GM19351 (cell line): ENCODE data around the gene RGS12.

Experiments
- ATAC-seq: cut with Tn5 transposase; IDR thresholded peaks from one replicate; pipeline ENCODE4 v1.9.1; 2021; ENCODE audit warnings: mild to moderate bottlenecking, moderate library complexity; ENCODE audit not compliant: unreplicated experiment

Gene RGS12

DNA sequence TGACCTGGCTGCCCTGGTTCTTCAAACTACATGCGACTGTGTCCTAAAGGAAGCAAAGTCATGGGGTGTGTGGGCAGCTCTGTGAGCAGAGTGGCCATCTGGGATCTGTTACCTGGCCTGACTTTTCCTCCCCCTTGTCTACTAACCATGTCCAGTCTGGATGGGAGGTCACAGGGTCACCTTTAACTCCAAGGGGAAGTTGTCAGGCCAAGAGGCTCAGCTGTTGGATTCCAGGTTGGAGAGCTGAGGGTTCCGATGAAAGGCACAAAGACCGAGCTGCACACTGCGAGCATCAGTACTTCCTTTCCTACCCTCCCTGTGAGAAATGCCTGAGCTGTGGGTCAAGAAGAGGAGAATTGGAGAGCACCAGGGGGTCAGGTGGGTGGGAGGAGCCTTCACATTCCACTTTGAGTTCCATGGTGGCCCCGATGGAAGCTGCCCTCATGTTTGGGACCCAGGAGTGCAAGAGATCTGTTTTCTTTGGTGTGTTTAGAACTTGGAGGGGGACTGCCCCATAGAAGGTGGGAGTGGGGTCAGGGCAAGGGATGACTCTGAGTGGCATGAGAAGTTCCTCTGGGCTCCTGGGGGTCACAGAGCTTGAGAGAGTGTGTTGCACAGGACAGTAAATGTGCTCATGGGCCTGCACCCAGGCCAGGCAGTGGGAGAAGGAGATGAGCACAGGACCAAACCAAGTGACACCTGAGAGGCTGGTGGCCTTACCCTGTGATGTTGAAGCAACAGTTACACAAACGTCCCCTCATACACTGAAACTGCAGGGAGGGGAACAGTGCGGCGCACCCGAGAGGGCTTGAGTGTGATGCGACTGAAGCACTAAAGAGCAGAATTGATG lies 36.2 kb downstream of the RGS12 start:
- no peak for ATAC-seq

DNA sequence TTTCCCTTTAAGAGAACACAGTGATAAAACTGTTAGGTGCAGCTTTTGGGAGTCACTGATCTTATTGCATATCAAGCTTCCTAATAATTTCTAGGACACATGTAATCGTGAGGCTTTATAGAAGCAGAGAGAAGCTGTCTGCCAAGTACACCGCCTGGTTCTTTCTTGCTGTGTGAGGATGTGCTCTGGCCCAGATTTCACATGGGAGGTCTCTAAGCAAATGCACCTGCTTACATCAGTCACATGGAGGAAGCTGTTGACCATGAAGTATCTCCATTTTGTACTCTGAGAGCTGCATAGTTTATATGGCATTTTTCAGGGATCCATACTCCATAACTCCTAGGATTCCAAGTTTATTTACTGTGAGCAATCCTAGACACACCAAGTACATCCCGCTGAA lies 37.1 kb downstream of the RGS12 start:
- ATAC-seq = no peak

DNA sequence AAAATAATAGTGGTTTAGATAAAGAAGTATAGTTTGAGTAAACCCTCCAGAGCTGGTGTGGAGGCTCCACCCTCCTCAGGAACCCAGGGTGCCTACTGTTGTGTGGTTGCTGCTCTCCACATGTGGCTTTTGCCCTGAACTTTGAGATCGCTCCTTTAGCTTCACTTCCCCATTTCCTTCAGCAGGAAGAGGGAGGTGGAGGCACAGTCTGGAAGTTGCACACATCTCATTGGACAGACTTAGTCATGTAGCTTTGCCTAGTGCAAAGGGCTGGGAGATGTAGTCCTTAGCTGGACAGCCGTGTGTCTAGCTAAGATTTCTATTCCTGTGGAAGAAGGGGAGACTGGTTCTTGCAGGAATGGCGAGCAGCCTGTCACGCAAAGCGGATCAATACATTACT lies 37.9 kb downstream of the RGS12 start:
- no peak for ATAC-seq

DNA sequence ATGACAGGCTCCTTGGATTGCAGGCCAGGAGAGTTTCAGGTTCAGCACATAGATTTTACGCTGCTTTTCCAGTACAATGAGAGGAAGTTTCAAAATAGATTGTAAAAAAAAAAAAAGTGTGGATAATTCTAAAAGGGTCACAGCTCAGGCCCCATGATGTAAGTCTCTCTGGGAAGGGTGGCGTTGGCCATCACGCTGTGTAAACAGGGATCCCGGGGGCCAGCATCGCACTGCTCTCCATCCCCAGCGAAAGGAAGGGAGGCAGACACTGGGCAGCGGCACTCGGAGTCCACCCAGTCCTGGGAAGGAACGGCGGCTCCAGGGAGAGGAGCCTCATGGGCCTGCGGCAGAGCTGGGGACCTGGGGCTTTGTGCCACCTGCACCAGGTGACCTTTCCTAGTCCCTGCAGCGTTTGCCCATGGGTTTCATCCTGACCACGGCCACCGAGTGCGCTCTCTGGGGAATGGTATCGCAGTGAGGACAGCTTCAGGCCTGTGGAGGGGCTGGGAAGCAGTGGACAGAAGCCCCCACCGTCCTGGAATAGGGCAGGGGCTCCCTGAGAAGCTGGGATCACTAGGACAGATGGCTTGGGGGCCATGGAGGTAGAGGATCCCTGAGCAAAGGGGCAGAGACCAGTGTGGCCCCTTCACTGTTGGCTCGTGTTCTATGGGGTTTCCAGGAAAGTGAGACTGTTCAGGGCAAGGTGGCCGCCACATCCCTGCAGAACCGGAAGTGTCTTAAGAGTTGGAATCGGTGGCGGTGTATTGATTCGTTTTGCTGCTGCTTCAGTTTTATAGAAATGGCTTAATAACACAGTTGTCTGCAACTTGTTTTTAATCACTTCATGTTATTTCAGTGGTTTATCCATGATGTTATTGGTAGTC lies 38.9 kb downstream of the RGS12 start:
- no peak for ATAC-seq

DNA sequence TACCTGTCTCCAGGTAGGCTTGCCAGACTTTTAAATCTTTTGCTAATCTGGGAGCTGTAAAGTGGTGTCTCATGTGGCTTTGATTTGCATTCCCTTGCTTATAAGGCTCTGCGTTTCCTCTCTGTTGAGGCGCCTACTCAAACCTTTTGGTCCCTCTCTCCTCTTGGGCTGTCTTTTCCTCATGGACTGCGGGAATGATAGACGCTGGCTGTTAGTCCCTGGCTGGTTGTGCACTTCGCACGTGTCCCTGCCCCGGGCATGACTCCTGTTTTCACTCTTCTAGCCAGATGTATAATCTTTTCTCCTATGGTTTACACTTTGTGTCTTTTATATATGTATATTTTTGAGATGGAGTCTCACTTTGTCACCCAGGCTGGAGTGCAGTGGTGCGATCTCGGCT lies 39.7 kb downstream of the RGS12 start:
- ATAC-seq = no peak

DNA sequence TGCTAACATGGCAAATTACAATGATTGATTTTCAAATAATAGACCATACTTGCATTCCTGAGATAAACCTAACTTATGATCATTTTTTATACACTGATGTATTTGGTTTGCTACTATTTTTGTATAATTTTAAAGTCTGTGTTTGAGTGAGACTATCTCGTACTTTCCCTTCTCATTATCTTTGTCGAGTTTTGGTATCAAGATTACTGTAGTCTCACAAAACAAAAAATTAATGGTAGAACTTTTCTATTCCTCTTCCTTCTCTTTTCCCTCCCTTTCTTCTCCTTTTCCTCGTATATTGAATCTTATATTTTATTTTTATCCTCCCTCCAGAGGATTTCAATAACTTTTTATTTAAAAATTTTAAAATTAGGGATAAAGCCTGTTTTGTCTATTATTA lies 41.5 kb downstream of the RGS12 start:
- no peak for ATAC-seq

DNA sequence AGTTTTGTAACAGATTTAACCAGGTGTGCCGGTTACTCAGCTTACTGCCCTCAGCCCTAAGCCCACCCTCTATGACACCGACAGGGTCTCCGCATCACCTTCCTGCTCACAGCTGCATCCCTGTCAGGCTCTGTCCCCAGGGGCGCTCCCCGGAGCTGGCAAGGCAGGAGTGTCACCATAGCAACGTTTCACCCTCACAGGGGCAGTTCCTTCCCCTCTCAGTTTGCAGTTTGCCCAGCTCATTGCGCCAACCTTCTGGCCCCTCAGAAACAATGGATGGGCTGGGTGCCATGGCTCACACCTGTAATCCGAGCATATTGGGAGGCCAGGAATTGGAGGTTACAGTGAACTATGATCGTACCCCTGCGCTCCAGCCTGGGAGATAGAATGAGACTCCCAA lies 42.6 kb downstream of the RGS12 start:
- no peak for ATAC-seq

DNA sequence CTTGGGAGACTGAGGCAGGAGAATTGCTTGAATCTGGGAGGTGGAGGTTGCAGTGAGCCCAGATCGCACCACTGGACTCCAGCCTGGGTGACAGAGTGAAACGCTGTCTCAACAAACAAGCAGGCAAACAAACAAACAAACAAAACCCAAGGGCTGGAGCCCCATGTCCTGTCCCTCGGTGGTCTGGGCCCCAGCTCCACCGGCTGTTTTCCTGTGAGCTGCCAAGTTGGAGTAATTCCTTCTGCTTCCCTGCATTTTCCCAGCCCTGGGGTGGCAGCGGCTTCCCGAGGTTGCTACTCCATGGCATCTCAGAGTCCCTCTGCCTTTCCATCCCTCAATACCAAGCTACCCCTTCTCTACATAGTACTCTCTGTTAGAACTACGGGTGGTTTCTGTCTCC lies 43.2 kb downstream of the RGS12 start:
- no peak for ATAC-seq

DNA sequence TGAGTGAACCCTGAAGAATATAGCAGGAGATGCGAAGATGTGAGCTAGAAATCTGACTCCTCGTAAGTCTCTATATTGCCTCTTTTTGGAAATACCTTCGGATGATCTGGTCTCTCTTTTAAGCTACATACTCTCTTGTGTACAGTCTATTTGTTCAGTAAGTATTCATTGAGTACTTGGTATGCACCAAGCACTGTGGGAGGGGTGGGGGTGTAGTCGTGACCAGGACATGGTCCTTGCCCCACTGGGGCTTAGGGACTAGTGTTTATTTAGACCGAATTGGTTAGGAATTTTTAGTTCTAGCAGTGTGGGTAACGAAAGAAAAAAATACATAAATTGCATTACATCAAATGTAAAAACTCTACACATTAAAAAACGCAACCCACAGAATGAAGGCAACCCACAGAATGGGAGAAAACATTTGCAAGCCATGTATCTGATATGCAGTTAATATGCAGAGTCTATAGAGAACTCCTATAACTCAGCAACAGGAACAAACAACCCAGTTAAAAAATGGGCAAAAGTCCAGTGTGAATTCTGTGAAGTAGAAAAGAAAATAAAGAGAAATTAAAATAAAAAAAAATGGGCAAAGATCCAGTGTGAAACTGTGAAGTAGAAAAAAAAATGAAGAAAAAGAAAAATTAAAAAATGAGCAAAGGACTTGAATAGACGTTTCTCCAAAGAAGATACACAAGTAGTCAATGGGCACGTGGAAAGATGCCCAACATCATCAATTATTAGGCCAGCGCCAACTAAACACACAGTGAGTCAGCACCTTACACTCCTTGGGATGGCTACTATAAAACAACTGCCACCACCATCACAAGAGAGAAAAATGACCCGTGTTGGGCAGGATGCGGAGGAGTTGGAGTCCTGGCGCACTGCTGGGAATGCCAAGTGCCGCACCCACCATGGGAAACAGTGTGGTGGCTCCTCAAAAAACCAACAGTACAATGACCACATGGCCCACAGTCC lies 43.8 kb downstream of the RGS12 start:
- ATAC-seq = no peak

DNA sequence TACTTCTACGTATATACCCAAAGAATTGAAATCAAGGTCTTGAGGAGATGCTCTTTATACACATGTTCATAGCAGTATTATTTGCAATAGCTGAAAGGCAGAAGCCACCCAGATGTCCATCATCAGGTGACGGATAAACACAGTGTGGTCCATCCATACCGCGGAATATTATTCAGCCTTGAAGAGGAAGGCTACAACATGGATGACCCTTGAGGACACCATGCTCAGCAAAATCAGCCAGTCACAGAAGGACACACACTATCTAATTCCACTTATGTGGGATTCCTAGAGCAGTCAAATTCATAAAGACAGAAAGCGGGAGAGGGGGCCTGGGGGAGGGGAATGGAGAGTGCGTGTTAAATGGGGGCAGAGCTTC lies 44.5 kb downstream of the RGS12 start:
- no peak for ATAC-seq

DNA sequence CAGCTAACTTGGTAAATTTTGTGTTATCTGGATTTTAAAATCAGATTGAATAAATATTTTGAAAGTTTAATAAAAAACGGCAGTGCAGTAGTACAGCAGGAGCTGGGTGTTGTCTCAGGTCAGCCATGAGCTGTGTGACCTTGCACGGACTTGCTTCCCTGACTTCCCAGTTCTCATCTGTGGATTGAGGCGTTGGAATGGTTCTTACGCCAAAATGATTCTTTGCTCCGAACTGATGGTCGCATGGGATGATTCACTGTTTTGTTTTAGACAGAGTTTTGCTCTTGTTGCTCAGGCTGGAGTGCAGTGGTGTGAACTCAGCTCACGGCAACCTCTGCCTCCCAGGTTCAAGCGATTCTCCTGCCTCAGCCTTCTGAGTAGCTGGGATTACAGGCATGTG lies 45.0 kb downstream of the RGS12 start:
- no peak for ATAC-seq

DNA sequence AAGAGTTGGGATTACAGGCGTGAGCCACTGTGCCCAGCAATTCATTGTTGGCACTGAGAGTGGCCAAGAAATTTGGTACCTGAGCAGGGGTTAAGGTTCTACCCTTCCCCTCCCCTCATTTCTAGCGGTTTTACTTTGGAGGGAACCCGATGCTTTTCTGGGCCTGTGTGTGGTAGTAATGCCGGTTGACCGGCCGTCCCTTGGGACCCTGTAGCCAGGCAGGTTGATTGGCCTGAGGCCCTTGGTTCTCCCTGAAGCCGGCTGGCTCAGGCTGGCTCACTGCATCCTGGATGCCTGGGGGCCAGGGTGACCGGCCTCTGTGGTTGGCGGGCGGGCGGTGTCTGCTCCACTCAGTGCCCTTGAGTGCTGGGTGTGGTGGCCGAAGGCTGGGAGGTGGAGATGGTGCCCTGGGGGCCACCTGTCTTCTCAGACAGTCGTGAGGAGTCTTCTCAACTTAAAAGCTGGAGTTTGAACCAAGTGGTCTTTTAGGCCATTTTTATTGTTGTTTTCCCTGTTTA lies 45.6 kb downstream of the RGS12 start:
- ATAC-seq = no peak

DNA sequence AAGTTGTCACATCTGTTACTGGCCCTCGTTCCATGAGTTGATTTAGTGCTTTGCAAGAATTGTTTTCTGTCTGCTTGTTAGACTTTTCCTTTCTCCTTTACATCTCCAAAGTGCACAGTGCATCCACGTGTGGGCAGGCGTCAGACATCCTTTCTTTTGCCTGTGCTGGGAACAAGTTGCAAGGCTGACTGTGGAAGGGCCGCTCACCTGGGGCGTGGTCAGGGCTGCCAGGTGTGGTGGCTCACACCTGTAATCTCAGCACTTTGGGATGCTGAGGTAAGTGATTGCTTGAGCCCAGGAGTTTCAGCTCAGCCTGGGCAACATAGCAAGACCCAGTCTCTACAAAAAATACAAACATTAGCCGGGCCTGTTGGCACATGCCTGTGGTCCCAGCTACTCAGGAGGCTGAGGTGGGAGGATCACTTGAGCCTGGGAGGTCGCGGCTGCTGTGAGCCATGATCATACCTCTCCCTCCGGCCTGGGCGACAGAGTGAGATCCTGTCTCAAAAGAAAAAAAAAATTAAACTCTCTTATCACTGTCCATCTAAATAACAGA lies 46.2 kb downstream of the RGS12 start:
- no peak for ATAC-seq

DNA sequence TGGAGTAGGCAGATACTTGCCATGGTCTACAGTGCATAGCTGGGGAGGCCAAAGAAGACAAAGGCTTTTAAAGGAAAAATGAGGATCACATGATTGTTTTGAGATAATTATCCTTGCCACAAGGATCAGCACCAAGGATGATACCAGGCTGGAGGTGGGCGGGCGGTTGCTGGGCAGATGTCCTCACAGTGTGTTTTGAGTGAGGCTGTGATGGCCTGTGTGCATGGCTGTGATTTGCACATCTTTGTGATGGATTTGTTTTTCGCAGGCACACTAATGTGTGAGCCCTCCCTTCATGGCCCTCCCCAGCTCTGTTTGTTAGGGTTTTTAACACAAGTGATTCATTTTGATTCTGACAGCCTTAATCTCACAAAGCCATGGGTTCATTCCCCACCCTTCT lies 46.8 kb downstream of the RGS12 start:
- no peak for ATAC-seq

DNA sequence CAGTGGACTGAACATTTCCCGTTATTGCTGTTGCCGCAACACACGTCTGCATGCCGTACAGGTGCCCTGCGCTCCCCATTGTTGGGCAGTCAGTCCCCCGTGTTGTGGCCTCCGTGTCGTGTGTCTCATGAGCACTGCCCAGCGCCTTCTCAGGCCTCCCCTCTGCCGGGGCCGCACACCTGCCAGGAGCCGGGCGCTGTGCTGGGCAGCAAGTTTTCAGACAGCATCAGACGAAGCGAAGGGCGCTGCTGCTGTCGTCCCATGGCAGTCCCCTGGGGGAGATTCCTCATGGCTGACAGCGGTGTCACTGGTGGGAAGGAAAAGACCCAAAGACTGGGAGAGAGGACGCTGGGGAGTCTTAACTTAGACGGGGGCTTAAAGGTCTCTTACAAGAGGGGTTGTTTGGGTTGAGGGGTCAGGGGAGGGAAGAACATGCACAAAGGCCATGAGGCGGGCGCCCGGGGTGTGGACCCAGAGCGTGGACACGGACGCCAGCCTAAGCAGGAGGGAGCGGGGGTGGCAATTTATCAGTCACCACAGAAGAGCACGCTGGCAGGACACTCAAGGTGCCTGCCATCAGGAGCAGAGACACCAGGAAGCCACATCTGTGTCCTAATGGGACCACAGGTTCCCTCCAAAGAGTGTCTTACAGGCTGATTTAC lies 47.3 kb downstream of the RGS12 start:
- ATAC-seq = no peak

DNA sequence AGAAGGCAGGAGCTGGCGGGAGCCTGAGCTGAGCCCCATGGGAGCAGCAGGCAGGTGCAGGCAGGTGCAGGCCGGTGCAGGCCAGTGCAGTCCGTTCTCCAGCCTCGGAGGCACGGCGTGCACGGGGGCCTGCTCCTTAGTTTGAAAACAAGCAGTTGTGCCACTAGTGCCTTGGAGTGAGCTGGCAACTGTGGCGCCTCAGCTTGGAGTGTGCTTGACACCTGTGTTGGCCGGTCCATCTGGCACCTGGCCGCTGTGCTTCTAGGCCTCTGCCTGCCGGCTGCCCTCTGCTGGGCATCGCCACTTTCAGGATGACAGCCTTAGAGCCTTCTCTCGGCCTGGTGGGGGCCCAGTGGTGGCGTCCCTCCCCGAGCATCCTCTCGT lies 47.9 kb downstream of the RGS12 start:
- ATAC-seq = no peak

DNA sequence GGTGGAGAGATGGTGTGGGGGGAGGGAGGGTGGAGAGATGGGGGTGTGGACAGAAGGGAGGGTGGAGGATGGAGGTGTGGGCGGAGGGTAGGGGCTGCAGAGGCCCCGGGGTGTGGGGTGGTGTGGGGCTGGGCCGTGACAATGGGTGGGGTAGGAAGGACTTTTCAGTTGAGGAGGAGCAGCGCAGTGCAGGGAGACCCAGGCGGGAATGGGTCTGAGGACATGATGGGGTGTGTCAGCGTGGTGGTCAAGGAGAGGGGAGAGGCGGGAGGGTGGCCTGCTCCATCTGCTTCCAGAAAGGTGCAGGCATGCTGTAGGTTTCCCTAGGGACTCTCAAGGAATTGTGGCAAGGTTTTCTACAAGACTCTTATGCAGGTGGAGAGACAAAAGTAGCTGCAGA lies 48.9 kb downstream of the RGS12 start:
- ATAC-seq = no peak

DNA sequence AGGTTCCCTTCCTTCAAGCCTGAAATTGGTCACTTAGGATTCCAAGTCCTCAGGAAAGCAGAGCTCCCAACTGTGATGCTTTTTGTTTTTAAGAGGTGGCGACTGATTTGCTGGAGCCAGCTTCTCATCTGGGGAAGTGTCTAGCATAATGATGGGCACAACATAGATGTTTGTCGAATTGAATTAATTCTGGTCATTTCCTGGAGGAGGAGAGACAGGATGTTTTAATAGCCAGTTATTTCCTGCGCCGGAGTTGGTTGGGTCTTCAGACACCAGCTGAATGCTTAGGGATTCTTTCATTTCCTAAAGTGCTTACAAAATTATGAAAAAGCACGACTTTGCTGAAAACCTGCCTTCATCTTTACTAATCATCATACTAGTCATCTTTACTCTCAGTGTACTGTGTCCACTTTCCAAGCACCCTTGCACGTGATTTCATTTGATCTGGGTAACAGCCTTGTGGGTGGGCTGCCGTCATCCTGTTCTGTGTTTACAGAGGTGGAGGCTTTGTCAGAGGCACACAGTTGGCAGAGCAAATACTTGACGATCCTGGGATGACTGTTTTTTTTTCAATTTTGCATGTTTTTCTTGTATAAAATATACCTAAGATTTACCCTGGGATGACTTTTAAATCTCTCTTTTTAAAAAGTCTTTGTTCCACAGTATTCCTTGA lies 49.5 kb downstream of the RGS12 start:
- no peak for ATAC-seq
